ENCODE results near the gene HSD11B2.

Gene HSD11B2

DNA sequence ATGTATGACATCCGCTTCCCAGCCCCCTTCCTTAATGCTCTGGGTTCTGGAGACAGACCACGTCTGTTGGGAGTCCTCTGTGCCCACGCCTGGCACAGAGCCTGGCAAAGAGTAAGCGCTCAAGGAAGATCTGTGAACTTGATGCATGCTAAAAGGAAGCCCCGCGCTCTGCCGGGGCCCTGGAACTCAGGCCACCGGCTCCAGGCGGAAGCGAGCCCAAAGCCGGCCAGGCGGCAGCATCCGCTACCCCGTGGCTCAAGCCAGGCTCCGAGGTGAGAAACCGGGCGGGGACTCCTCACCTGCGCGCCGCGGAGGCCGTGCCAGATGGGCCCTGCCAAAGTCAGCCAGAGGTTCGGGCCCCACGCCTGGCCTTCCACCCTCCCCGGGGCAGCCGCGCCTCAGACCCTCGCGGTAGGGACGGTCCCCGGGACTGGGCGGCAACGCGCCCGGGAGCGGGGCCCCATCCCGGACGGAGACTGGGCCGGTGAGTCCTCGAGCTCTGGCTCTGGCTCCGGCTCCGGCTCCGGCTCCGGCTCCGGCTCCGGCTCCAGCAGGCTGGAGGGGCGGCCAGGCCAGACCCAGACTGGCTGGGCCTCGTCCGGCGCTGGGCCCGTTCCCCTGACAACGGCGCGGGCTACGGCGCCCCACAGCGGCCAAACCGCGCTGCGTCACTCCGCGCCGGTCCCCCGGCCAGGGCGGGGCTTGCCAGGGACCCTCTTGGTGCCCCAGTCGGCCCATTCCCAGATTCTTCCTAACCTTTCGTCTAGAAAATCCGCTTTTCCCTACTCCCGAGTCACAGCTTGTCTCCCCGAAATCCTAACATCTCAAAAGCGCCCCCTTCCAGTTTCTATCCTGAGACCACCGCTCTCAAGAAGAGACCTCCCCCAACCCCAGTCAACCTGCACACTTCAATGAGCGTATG lies 14.8 kb upstream of the HSD11B2 start, which contains the start of gene ZDHHC1:
Gene ZDHHC1, minus strand, starts transcription at position 606 of the 922 bp plus-strand sequence. CDS start 8,702 bp downstream, outside the sequence.
- Histone ChIP-seq H3K4me3 (ENCODE audit: low read depth in 1 of 2, low read length in 2 of 2) (no peak within 1 kb of the TSS), H3K4me2 (ENCODE audit: insufficient read depth, low read length) (no peak within 1 kb of the TSS), H4K20me1 (ENCODE audit: insufficient read depth, low read length) (no peaks in the 10 kb centered on the region), H2AFZ (ENCODE audit: low read depth, low read length) (no peak within 1 kb of the TSS), H3K27me3 (ENCODE audit: insufficient read depth, low read length, poor library complexity) (peaks cover 9% of the 10 kb centered on the region), H3K9me3 (ENCODE audit: insufficient read depth, low read length, severe bottlenecking) (no peaks in the 10 kb centered on the region), H3K79me2 (ENCODE audit: insufficient read depth, low read length) (no peaks in the 10 kb centered on the region), H3K36me3 (ENCODE audit: insufficient read depth, low read length) (no peaks in the 10 kb centered on the region), H3K27ac (ENCODE audit: low read length) (no peak within 1 kb of the TSS), H3K9ac (ENCODE audit: low read depth, low read length) (no peak within 1 kb of the TSS), H3K4me1 (ENCODE audit: insufficient read depth, low read length) (no peaks in the 10 kb centered on the region)
- no peak for DNase-seq
- no peak for ATAC-seq (ENCODE audit: insufficient read depth, low read depth)
- TF ChIP-seq CTCF (IDR thresholded peaks at IDR 0.05; ENCODE audit: borderline replicate concordance, extremely low read depth, low read length, poor library complexity, severe bottlenecking) (no peak), EZH2 (IDR thresholded peaks at IDR 0.05; ENCODE audit: borderline replicate concordance, low read depth, low read length, severe bottlenecking) (no peak)

- no peaks in the 10 kb centered on the region for H3K36me3 ChIP-seq (ENCODE audit: insufficient read depth, low read length)
- TF ChIP-seq EZH2 (IDR thresholded peaks at IDR 0.05; ENCODE audit: borderline replicate concordance, low read depth, low read length, severe bottlenecking) = no peak
- no peak for TF ChIP-seq CTCF (IDR thresholded peaks at IDR 0.05; ENCODE audit: borderline replicate concordance, extremely low read depth, low read length, poor library complexity, severe bottlenecking)
- H3K4me3 ChIP-seq (ENCODE audit: low read depth in 1 of 2, low read length in 2 of 2) = no peak overlapping the region
- no peak overlapping the region for H3K27ac ChIP-seq (ENCODE audit: low read length)
- H3K9ac ChIP-seq (ENCODE audit: low read depth, low read length) = no peak overlapping the region
- no peaks in the 10 kb centered on the region for H3K4me1 ChIP-seq (ENCODE audit: insufficient read depth, low read length)
- H3K4me2 ChIP-seq (ENCODE audit: insufficient read depth, low read length) = no peak overlapping the region
- no peak overlapping the region for H2AFZ ChIP-seq (ENCODE audit: low read depth, low read length)
- H4K20me1 ChIP-seq (ENCODE audit: insufficient read depth, low read length) = no peaks in the 10 kb centered on the region
- no peak for ATAC-seq (ENCODE audit: insufficient read depth, low read depth)
- no peaks in the 10 kb centered on the region for H3K79me2 ChIP-seq (ENCODE audit: insufficient read depth, low read length)
- peaks cover 4% of the 10 kb centered on the region for H3K27me3 ChIP-seq (ENCODE audit: insufficient read depth, low read length, poor library complexity)
- DNase-seq = no peak
- no peaks in the 10 kb centered on the region for H3K9me3 ChIP-seq (ENCODE audit: insufficient read depth, low read length, severe bottlenecking)
Observed at GRCh38 chr16:67417333-67418061, 13.4 kb upstream of the HSD11B2 start.

DNA sequence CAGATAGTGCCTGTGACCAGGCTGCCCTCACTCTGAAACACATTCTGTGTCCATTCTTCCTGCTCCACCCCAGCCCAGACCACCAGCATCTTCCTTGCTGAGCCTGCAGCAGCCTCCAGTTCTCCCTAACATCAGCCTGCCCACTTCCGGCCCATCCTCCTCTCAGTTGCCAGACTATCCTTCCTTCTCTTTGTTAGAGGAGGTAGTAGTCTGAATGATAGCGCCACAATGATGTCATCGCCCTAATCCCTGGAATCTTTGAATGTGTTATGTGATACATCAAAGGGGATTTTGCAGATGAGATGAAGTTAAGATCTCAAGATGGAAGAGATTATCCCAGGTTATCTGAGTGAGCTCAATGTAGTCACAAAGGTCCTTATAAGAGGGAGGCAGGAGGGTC lies 11.4 kb upstream of the HSD11B2 start:
- H2AFZ ChIP-seq (ENCODE audit: low read depth, low read length) = no peak overlapping the region
- H3K27ac ChIP-seq (ENCODE audit: low read length) = no peak overlapping the region
- H3K4me2 ChIP-seq (ENCODE audit: insufficient read depth, low read length) = no peak overlapping the region
- H3K9ac ChIP-seq (ENCODE audit: low read depth, low read length) = no peak overlapping the region
- H3K4me3 ChIP-seq (ENCODE audit: low read depth in 1 of 2, low read length in 2 of 2) = no peak overlapping the region
- no peaks in the 10 kb centered on the region for H4K20me1 ChIP-seq (ENCODE audit: insufficient read depth, low read length)
- no peak for ATAC-seq (ENCODE audit: insufficient read depth, low read depth)
- DNase-seq = no peak
- no peaks in the 10 kb centered on the region for H3K79me2 ChIP-seq (ENCODE audit: insufficient read depth, low read length)
- H3K27me3 ChIP-seq (ENCODE audit: insufficient read depth, low read length, poor library complexity) = no peaks in the 10 kb centered on the region
- no peaks in the 10 kb centered on the region for H3K36me3 ChIP-seq (ENCODE audit: insufficient read depth, low read length)
- H3K9me3 ChIP-seq (ENCODE audit: insufficient read depth, low read length, severe bottlenecking) = no peaks in the 10 kb centered on the region
- no peak for TF ChIP-seq CTCF (IDR thresholded peaks at IDR 0.05; ENCODE audit: borderline replicate concordance, extremely low read depth, low read length, poor library complexity, severe bottlenecking)
- no peak for TF ChIP-seq EZH2 (IDR thresholded peaks at IDR 0.05; ENCODE audit: borderline replicate concordance, low read depth, low read length, severe bottlenecking)
- H3K4me1 ChIP-seq (ENCODE audit: insufficient read depth, low read length) = no peaks in the 10 kb centered on the region

Data from DND-41 (cell line).